GM19328 (cell line): Measurements from ENCODE around the gene ZMYND8.

Experiments used
- ATAC-seq: cut with Tn5 transposase; IDR thresholded peaks from one replicate; pipeline ENCODE4 v1.9.1; 2021; ENCODE audit warnings: mild to moderate bottlenecking, moderate library complexity; ENCODE audit not compliant: unreplicated experiment

The ZMYND8 gene

DNA sequence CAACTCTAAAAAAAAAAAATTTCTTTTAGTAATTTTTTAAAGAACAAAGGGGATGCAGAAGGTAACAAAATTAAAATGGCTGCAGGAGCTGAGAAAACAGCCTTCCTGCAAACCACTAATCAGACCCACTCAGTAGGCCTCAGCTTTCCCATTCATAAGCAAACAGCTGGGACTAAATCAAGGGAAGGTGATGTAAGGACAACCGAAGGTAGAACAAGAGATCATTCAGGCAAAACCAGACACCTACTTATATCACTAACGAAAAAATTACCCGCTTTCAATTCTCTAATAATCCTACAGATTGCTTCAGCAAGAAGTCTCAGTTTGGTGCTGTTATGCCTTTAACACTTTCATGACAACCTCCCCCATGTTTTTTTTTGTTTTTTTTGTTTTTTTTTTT lies 124.0 kb downstream of the ZMYND8 start:
- ATAC-seq, result no peak

DNA sequence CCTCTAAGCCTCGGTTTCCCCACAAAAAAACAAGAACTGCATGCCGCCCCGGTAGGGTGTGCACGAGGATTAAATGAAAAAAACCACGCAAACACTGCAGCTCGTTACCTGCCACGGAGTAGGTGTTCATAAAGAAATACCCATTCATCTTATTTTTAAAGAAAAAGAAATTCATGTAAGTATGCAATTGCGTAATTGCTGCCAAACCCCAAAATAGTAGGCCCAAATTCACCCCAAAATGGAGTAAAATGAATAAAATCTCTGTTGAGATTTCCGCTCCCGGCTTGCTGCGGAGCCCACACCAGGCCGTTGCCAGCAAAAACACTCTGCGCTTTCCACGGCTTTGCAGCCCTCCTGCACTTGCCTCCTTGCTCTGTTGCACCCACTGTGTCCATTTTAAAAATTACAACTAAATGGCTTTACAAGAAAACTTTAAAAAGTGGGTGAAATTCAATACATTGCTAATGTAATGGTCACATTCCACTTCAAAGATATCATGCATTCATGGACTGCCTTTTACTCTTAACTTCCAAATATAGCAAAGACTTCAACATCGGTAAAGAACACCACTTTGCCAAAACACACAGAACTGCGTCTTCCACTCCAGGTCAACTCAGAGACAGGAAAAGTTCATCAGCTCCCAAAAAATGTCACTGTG lies 125.0 kb downstream of the ZMYND8 start:
- ATAC-seq, result no peak

GRCh38 chr20:47230811-47231256 lies 125.7 kb downstream of the ZMYND8 start:
- ATAC-seq, result no peak

DNA sequence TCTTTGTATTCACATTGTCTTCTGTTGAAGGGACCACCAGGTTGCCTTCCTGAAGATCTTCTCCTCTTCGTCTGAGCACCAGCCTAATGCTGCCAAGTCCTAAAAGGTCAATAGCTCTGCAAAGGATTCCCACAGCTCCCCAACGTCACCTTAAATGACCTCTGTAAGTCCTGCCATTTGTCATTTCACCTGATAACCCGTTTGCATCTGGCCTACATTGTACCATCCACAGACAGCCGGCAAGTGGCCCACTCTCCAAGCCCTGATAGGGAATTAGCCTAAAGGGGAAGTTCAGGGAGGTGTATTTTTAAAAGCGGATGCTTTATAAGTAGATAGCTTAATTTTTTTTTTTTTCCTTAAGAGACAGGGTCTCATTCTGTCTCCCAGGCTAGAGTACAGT lies 127.8 kb downstream of the ZMYND8 start:
- no peak for ATAC-seq

- no peak for ATAC-seq
These were observed 128.9 kb downstream of the ZMYND8 start for GRCh38 chr20:47227576-47227975.

DNA sequence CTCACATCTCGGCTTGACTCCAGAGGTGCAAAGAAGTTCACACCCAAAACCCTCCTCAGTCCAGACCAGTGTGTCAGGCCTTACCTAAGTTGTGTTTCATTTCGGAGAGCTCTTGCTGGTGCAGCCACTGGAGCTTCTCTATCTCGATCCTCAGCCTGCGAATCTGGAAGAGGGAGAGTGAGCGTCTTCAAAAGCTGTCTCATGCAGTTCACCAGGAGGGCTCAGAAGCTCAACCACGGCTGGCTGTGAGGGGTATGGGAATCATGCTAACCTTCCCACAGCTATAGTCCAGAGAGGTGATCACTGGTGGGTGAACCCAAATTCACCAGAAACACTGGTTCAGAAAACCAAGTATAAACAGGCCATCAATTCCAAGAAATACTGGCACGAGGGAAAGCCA lies 129.4 kb downstream of the ZMYND8 start:
- ATAC-seq, result no peak

GRCh38 chr20:47225458-47225857 lies 131.0 kb downstream of the ZMYND8 start:
- no peak for ATAC-seq

GRCh38 chr20:47224857-47225256 lies 131.6 kb downstream of the ZMYND8 start:
- ATAC-seq, result no peak

- ATAC-seq, result no peak
These were observed 132.2 kb downstream of the ZMYND8 start for GRCh38 chr20:47224300-47224791.

DNA sequence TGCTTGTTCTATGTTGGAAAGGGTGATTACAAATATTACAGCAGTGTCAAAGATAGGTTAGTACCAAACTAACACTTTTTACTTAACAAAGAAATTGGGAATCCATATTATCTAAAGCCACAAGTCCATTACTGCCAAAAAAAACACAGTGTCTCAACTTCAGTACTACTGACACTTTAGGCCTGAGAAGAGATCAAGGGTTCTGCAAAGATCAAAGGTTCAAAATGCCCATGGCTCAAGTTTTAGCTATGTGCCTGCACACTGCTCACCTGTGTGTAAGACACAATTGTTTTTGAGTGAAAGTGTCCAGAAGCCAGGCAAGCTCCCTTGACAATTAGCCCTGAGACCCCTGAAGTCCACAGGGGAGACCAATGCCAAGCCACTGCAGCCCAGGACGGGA lies 132.6 kb downstream of the ZMYND8 start:
- ATAC-seq, result no peak

DNA sequence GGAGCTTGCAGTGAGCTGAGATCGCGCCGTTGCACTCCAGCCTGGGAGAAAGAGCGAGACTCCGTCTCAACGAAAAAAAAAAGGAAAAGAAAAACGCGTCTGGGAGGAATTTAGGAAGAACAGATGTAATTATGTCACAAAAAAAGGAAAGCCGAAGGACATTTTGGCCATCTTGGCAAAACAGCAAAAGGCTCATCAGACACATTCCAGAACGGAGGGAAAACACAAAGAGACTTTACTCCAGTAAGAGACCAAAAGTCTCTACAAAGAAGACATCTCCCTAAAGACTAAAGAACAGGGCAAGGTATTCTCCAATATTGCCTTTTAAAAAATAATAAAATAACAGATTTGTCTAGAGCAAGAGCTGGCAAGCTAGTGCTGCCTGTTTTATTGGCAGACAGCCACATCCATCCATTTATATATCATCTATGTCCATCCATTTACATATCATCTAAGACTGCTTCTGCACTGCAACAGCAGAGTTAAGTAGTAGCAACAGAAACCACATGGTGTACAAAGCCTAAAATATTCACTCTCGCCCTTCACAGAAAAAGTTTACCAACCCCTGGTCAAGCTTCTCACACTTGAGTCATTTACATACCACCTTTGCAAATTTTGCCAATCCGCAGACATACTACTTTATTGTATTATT lies 133.9 kb downstream of the ZMYND8 start:
- no peak for ATAC-seq

GRCh38 chr20:47221036-47221625 lies 135.4 kb downstream of the ZMYND8 start:
- no peak for ATAC-seq

- ATAC-seq, result no peak
These were observed 136.3 kb downstream of the ZMYND8 start for GRCh38 chr20:47220161-47220582.

GRCh38 chr20:47217482-47218446 lies 138.7 kb downstream of the ZMYND8 start:
- ATAC-seq, result no peak

- no peak for ATAC-seq
These were observed 139.6 kb downstream of the ZMYND8 start for GRCh38 chr20:47216819-47217410.

DNA sequence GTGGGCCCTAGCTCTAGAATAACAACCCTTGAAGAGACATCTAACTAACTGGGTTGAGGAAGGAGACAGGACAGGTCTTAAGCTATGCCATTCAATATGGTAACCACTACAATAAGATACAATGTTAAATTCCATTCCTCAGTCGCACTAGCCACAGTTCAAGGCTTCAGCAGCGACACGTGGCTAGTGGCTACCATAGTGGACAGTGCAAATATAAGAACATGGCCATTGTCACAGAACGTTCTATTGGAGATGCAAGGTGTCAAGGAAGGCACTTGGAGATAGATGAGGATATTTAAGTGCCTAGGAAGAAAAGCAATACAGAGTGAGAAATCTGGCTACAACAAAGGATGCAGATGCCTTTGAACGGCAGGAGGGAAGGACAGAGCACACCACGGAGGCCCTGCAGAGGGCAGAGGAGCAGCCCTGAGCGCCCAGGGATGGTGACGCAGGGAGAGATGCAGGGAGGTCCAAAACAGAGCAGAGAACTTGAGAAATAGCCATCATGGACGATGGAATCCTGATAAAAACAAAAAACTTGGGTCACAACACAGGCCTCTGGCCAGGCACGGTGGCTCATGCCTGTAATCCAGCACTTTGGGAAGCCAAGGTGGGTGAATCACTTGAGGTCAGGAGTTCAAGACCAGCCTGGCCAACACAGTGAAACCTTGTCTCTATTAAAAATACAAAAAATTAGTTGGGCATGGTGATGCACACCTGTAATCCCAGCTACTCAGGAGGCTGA lies 140.7 kb downstream of the ZMYND8 start:
- no peak for ATAC-seq

- ATAC-seq, result no peak
These were observed 142.5 kb downstream of the ZMYND8 start for GRCh38 chr20:47213966-47214365.

- no peak for ATAC-seq
These were observed 143.8 kb downstream of the ZMYND8 start for GRCh38 chr20:47212606-47213207.

GRCh38 chr20:47211036-47211435 lies 145.5 kb downstream of the ZMYND8 start:
- no peak for ATAC-seq
